ENCODE measurements around the gene DTNBP1. TPM values are rescaled to one million over a fixed set of nuclear protein-coding genes. Genes with fewer than 3 reads are reported as not detected.

Gene DTNBP1
- total and polyA plus RNA-seq, 2 of the 4 experiments (the other 2 are of a cell fraction) = 4.8 to 18.7 TPM

DNA sequence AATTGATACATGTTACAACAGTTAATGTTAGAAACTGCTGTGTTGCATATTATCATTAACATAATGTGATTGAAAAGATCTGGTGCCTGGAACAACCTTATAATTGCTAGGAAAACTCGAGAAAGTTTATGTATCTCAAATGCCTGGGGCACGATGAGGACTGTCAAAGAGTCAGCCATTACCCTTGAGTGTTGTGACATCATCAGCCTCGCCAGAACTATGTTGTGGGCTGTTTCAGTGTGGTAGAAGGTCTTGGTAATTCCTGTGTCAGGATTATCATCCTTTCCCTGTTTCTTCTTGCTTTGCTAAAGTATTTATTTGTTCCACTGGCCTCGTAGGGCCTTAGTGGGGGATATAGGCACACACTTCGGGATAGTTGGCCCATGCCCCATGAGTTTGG, 185.1 kb downstream of the DTNBP1 start:
- peak; percentile 56 for DNase-seq
- H3K9ac ChIP-seq (ENCODE audit: low read depth, low read length) = no peak overlapping the region
- peak overlapping the region; percentile 27 to 57; a peak in 2 of 4 replicates for H4K8ac ChIP-seq (ENCODE audit: low read depth in 2 of 2, low read length in 2 of 2)
- no TSS peak for BruUV-seq (replicated peaks)
- H2AK5ac ChIP-seq (ENCODE audit: low read depth, low read length) = peak overlapping the region; percentile 85; the same call in 1 of the 2 replicates
- peak overlapping the region; percentile 87 for H3K14ac ChIP-seq (replicated peaks; ENCODE audit: low read depth, low read length)
- H2BK5ac ChIP-seq (ENCODE audit: low read depth, low read length, poor library complexity, severe bottlenecking) = peak overlapping the region; percentile 85
- peak overlapping the region; percentile 76; the same call in 1 of the 2 replicates for H3K23ac ChIP-seq (ENCODE audit: low read depth, low read length)
- in situ Hi-C loops (cut with MboI; ENCODE audit: low sequenced_read_pairs) (no loop called here), dilution Hi-C loops (cut with HindIII; ENCODE audit: low sequenced_read_pairs, unreplicated experiment) (no loop called here), intact Hi-C loops (cut with micrococcal nuclease) (loop anchor here (10.0 kb wide), 1 partner anchor 413 kb away; no protein-coding TSS in a partner anchor)
- no peak overlapping the region for H3K4me3 ChIP-seq (ENCODE audit: insufficient read depth, low read depth, low read length)
- peak overlapping the region; percentile 88; the same call in 2 of the 3 replicates for H2BK15ac ChIP-seq (ENCODE audit: low read depth, low read length)
- H2BK120ac ChIP-seq (ENCODE audit: low read depth, low read length) = peak overlapping the region; percentile 76
- H3K9me1 ChIP-seq (ENCODE audit: insufficient read depth, low read length) = peaks cover 32% of the 10 kb centered on the region
- no peak overlapping the region; the same call in 1 of the 2 replicates for H4K91ac ChIP-seq (ENCODE audit: insufficient read depth, low read depth, low read length)
- no peak for ATAC-seq (ENCODE audit: low read depth)
- no peaks in the 10 kb centered on the region for H3K9me3 ChIP-seq (ENCODE audit: control insufficient read depth, insufficient read depth, low read length)
- H4K5ac ChIP-seq (ENCODE audit: low read depth, low read length) = peak overlapping the region; percentile 82
- no peak overlapping the region for H2AFZ ChIP-seq (replicated peaks; ENCODE audit: low read length, poor library complexity)
- peak overlapping the region; percentile 95; the same call in 1 of the 2 replicates for H3K27ac ChIP-seq (ENCODE audit: insufficient read depth, low read length)
- WGBS, 2 experiments (ENCODE audit: extremely low coverage in 2 of 2, insufficient read length in 1 of 2) = 25% methylated on average over 2 of the region's 5 CpGs; no CpG with 5 or more reads in 1 of the 2 experiments
- H3K56ac ChIP-seq (ENCODE audit: extremely low read depth, insufficient read depth, low read length) = no peak overlapping the region
- H3K79me1 ChIP-seq (ENCODE audit: low read depth in 1 of 2, low read length in 2 of 2) = peaks cover 33 to 79% of the 10 kb centered on the region in 2 experiments
- peaks cover 33% of the 10 kb centered on the region for H3K4me1 ChIP-seq (ENCODE audit: control insufficient read depth, insufficient read depth, low read length)
- H3K36me3 ChIP-seq (ENCODE audit: control insufficient read depth, insufficient read depth, low read length) = peaks cover 7% of the 10 kb centered on the region
- H2BK20ac ChIP-seq (ENCODE audit: low read depth, low read length) = peak overlapping the region; percentile 61; the same call in 1 of the 2 replicates
- no peaks in the 10 kb centered on the region for H3K27me3 ChIP-seq (ENCODE audit: control insufficient read depth, insufficient read depth, low read length)
- ChIA-PET CTCF (no interaction called here), POLR2A (ENCODE audit: unreplicated experiment) (no interaction called here)
- no peak overlapping the region for H2AK9ac ChIP-seq (replicated peaks; ENCODE audit: low read depth, low read length, poor library complexity)
- H3K4ac ChIP-seq (ENCODE audit: low read depth, low read length) = peak overlapping the region; percentile 56
- H3K4me2 ChIP-seq (ENCODE audit: low read depth, low read length) = peak overlapping the region; percentile 49; the same call in 1 of the 2 replicates
- peaks cover 26% of the 10 kb centered on the region for H4K20me1 ChIP-seq (ENCODE audit: insufficient read depth, low read length)
- peak overlapping the region; percentile 88 for H3K18ac ChIP-seq (ENCODE audit: low read depth, low read length)
- TF ChIP-seq, protein P1, sequence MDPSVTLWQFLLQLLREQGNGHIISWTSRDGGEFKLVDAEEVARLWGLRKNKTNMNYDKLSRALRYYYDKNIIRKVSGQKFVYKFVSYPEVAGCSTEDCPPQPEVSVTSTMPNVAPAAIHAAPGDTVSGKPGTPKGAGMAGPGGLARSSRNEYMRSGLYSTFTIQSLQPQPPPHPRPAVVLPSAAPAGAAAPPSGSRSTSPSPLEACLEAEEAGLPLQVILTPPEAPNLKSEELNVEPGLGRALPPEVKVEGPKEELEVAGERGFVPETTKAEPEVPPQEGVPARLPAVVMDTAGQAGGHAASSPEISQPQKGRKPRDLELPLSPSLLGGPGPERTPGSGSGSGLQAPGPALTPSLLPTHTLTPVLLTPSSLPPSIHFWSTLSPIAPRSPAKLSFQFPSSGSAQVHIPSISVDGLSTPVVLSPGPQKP (IDR thresholded peaks at IDR 0.05; ENCODE audit: borderline replicate concordance, low read depth, low read length) = no peak
- TF ChIP-seq CEBPB (IDR thresholded peaks at IDR 0.05; ENCODE audit: low read depth, low read length) = peak; percentile 38; the same call in 1 of the 2 replicates
